Myocyte (in vitro differentiated cells): Measurements from ENCODE around the gene SPATS2. TPM values are rescaled to one million over a fixed set of nuclear protein-coding genes. Genes with fewer than 3 reads are reported as not detected.
A peak's percentile ranks its signal among the peaks of the same experiment; 100 is the strongest.
"Not testable (repeated sequence)": the region's sequence is repeated elsewhere in the genome, so short reads cannot be mapped to it uniquely, and the experiment has no call there.

Experiments
- DNase-seq: peaks from one replicate; pipeline ENCODE4 v3.0.0-alpha.2; 2012; ENCODE audit warnings: low read depth
- total RNA-seq: library from RNA; depleted of rRNA; stranded (reverse); fragments of >200 nt; gene quantifications from 2 replicates; pipeline ENCODE4 v1.2.3, GENCODE V29; 2014

SPATS2 gene
- total RNA-seq, 1 donor from 2014 or later = 43.0 TPM

DNA sequence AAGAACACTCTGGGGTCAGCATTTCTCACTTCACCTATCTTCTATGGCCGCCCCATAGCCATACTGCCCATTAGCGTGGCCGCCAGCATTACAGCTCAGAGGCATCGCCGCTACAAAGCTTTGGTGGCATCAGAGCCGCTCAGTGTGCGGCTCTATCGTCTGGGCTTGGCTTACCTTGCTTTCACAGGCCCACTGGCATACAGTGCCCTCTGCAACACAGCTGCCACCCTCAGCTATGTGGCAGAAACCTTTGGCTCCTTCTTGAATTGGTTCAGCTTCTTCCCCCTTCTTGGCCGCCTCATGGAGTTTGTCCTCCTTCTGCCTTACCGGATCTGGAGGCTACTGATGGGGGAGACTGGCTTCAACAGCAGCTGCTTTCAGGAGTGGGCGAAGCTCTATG, 18.0 kb upstream of the SPATS2 start:
- DNase-seq = no peak

GRCh38 chr12:49352351-49352750, 14.9 kb upstream of the SPATS2 start:
- DNase-seq = no peak

DNA sequence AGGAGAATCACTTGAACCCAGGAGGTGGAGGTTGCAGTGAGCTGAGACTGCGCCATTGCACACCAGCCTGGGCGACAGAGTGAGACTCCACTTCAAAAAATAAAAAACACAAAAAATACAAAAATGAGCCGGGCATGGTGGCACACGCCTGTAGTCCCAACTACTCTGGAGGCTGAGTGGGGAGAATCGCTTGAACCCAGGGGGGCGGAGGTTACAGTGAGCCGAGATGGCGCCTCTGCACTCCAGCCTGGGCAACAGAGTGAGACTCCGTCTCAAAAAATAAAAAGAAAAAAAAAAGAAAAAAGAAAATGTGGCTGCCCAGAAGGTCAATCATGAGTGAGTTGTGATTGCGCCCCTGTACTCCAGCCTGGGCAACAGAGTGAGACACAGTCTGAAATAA, 11.3 kb upstream of the SPATS2 start:
- DNase-seq = no peak

GRCh38 chr12:49357103-49357678, 10.1 kb upstream of the SPATS2 start:
- DNase-seq = peak; percentile 57

- DNase-seq = peak; percentile 80
These were observed 8.7 kb upstream of the SPATS2 start for GRCh38 chr12:49358483-49359141.

GRCh38 chr12:49359671-49360070, 7.6 kb upstream of the SPATS2 start:
- DNase-seq = no peak

DNA sequence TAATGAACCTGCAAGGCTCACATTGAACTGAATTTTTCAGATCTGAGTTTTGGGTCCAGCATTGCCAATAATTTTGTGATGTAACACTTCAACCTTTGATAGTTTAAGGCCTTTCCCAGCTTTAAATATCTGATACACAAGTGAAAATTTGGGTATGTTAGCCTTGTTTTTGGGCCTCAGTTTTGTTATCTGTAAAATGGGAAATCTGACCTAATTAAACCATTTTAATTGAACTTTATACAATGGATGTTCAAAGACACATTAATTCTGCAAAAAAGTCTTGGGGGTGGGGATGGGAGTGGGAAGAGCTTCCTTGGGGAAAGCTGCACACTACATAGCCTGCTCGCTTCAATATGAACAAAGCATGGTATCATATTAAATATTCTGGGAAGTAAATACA, 5.2 kb upstream of the SPATS2 start:
- DNase-seq = no peak

DNA sequence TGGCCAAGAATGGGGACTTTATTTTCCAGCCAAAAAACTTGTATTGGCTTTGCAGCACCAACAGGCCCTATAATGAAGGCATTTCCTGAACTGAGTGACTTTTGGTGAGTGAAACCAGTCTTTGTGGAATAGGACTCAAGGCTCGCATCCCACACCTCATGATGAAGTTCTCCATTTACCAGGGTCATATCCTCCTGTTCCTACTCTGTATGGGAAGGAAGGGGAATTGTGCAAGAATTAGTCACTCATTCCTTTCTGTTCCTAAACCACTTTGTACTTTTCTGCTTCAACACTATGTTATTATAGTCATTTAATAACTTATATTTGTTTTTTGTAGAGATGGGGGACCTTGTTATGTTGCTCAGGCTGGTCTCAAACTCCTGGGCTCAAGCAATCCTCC, 2.3 kb upstream of the SPATS2 start:
- DNase-seq = no peak

DNA sequence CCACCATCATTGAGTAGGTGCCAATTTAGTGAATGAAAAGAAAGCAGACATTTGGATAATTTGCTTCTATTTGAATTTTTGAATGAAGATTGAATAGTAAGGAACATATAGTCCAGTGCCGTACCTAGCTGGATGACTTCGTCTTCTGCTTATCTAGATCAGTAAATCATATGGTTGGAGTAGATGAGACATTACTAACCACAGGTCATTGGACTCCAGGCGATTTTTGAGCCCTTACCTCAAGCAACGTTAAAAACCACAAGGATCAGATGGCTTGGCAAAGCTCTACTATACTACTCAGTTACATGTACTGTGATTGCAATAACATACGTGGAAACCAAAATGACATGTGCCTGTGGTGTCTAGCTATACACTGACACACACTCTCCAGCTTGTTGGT, 1.7 kb upstream of the SPATS2 start:
- peak; percentile 53 for DNase-seq

GRCh38 chr12:49366096-49366651, 1.1 kb upstream of the SPATS2 start:
- no peak for DNase-seq

GRCh38 chr12:49366652-49367380, 446 bp upstream of the SPATS2 start:
- DNase-seq = peak; percentile 94

- DNase-seq = no peak
These were observed 958 bp downstream of the SPATS2 start for GRCh38 chr12:49368240-49368600.

DNA sequence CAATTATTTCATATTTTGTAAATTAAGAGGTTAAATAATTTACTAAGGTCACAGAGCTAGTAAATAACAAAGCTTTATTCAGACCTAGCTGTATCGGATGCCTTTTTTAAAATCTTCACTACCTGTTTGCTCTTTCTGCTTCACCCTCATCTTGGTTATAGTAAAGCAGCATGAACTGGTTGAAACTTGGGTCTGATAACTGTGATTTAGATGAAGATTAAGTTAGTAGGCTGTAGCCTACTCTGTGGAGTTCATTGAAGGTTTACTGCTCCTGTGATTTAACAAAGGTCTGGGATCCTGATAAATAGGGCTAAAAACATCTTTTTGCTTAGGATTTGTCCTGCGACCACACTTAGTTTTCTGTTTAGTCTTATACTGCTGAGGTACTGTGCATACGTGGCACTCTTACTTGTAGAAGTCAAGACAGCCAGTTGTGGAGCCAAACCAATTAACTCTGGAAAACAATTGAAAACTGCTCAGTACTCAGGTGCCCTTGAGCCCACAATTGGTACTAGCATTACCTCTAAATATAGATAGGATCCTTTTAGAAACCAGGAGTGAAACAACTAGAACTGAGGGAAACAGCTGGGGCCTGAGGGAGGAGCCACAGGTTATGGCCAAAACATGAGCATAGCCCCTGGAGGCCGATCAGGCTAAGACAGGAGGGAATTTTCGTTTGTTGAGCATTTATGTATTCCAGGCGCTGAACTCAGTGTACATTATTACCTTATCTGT, 2.3 kb downstream of the SPATS2 start:
- peak; percentile 77 for DNase-seq

- no peak for DNase-seq
These were observed 3.3 kb downstream of the SPATS2 start for GRCh38 chr12:49370539-49370938.

- no peak for DNase-seq
These were observed 8.1 kb downstream of the SPATS2 start for GRCh38 chr12:49375406-49375805.

- DNase-seq = no peak
These were observed 10.1 kb downstream of the SPATS2 start for GRCh38 chr12:49377386-49377785.

GRCh38 chr12:49380184-49380583, 12.9 kb downstream of the SPATS2 start:
- not testable (repeated sequence) for DNase-seq

DNA sequence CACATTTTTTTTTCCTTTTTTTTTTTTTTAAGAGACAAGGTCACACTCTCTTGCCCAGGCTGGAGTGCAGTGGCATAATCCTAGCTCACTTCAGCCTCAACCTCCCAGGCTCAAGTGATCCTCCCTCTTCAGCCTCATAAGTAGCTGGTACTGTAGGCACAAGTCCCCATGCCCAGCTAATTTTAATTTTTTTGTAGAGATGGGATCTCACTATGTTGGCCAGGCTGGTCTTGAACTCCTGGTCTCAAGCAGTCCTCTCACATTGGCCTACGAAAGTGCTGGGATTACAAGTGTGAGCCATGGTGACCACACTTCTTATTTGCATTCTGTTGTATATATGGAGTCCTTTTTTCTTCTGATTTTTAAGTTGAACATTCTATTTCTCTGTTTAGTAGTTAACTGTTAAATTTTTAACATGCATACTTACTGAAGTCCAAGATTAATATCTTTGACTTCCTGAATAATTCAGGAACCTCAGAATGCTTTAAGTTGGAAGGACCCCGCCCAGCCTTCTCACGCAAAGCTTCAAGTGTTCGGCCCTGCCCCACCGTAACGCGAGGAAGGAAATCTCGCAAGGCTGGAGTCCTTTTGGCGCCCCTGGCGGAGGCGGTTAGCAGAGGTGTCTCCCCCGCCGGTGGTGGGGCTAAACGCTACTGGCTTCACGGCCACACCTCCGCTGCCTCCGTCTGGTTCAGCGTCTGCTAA, 21.6 kb downstream of the SPATS2 start:
- no peak for DNase-seq

- DNase-seq = no peak
These were observed 22.1 kb downstream of the SPATS2 start for GRCh38 chr12:49389387-49389703.

- no peak for DNase-seq
These were observed 29.7 kb downstream of the SPATS2 start for GRCh38 chr12:49397000-49397399.

GRCh38 chr12:49400304-49400703, 33.0 kb downstream of the SPATS2 start:
- DNase-seq = no peak
